ENCODE results near the gene AKAP3. TPM values are rescaled to one million over a fixed set of nuclear protein-coding genes. Genes with fewer than 3 reads are reported as not detected.
A peak's percentile ranks its signal among the peaks of the same experiment; 100 is the strongest.

The AKAP3 gene
- total and polyA plus RNA-seq, 2 of the 8 experiments (the other 6 are each of a cell fraction or from before 2014, with no cell fraction given) = 0.54 to 1.0 TPM

DNA sequence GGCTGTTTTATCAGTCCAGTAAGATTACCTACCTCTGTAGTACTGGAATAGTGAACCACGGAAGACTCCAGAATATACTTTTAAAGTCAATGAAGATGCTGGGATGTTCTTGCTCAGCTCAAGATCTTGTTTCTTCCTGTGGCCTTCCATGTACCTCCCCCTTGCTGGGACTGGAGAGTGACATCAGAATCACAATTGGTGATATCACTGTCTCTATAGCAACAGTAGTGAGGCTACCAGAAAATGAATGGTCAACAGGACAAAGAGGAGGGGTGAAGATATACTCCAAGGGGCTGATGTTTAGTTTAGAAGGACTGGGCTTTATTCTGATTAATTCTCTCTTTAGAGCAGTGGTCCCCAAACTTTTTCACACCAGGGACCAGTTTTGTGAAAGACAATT, 3.8 kb downstream of the AKAP3 start:
- peaks cover 0 to 9% of the 10 kb centered on the region in 2 experiments; a peak in 3 of 4 replicates for H3K79me2 ChIP-seq (ENCODE audit: control insufficient read depth in 1 of 2, insufficient read depth in 2 of 2, low read length in 2 of 2)
- H2AFZ ChIP-seq (ENCODE audit: low read length) = no peak overlapping the region
- no peak overlapping the region for H3K9ac ChIP-seq (replicated peaks in 1 of 4; ENCODE audit: extremely low read depth in 1 of 4, low read depth in 3 of 4, low read length in 3 of 4)
- no peak overlapping the region for H3K23ac ChIP-seq (ENCODE audit: insufficient read length)
- 0 out of 7 replicates have a peak, but pooled peaks cover 0 to 3% (median under 1%) of the 10 kb centered on the region in 4 experiments for H3K4me1 ChIP-seq (replicated peaks in 1 of 4; ENCODE audit: control insufficient read depth in 3 of 4, insufficient read depth in 4 of 4, low read length in 3 of 4)
- no peak overlapping the region for H4K91ac ChIP-seq (replicated peaks; ENCODE audit: insufficient read length, low read length)
- no peak overlapping the region for H3K14ac ChIP-seq (ENCODE audit: insufficient read length)
- no peak overlapping the region for H4K5ac ChIP-seq (ENCODE audit: insufficient read length, low read depth, low read length)
- no peak overlapping the region for H2BK120ac ChIP-seq (replicated peaks; ENCODE audit: low read depth, low read length)
- no peak overlapping the region for H3K18ac ChIP-seq (ENCODE audit: extremely low read depth, low read length)
- H2BK5ac ChIP-seq (ENCODE audit: low read depth, low read length) = no peak overlapping the region
- WGBS, 2 experiments (ENCODE audit: extremely low coverage in 1 of 2, insufficient coverage in 1 of 2, insufficient read length in 1 of 2, insufficient replicate concordance in 2 of 2, low coverage in 1 of 2, low lambda C conversion rate in 2 of 2, missing lambda C conversion rate in 1 of 2) = 100% methylated on average over 1 of the region's 1 CpG; no CpG with 5 or more reads in 1 of the 2 experiments
- no peak overlapping the region for H4K8ac ChIP-seq (ENCODE audit: extremely low read depth, insufficient read depth, low read length)
- H3K27ac ChIP-seq (ENCODE audit: low read depth, low read length) = no peak overlapping the region
- H3K4me2 ChIP-seq (ENCODE audit: insufficient read depth in 1 of 2, low read depth in 2 of 2, low read length in 2 of 2) = no peak overlapping the region
- no peak overlapping the region for H2BK20ac ChIP-seq (ENCODE audit: low read length)
- no peaks in the 10 kb centered on the region for H3K9me3 ChIP-seq (ENCODE audit: insufficient read depth in 2 of 2, low read depth in 1 of 2, low read length in 1 of 2)
- H3K56ac ChIP-seq (replicated peaks; ENCODE audit: insufficient read length, low read depth, low read length) = no peak overlapping the region
- H2AK5ac ChIP-seq (ENCODE audit: low read depth, low read length) = no peak overlapping the region
- ChIA-PET POLR2A (ENCODE audit: partially characterized antibody) (interaction anchor here (0.7 to 1.1 kb wide), 3 partner anchors 14 to 1696 kb away, joined by 3 to 4 read pairs (median 3); no protein-coding TSS in a partner anchor), CTCF (ENCODE audit: partially characterized antibody) (interaction anchor here (0.6 to 1.2 kb wide), 3 partner anchors 118 to 263 kb away, joined by 3 to 4 read pairs (median 4); no protein-coding TSS in a partner anchor)
- DNase-seq (ENCODE audit: low read depth in 1 of 2, low spot score in 2 of 2) = no peak
- FAIRE-seq = peak; percentile 7
- H3K79me1 ChIP-seq (ENCODE audit: low read depth, low read length) = no peaks in the 10 kb centered on the region
- H3K23me2 ChIP-seq (ENCODE audit: low read depth, low read length) = 0 out of 2 replicates have a peak, but pooled peaks cover 1% of the 10 kb centered on the region
- no peak overlapping the region for H2BK12ac ChIP-seq (ENCODE audit: low read depth, low read length)
- no peaks in the 10 kb centered on the region for H3K27me3 ChIP-seq (replicated peaks in 1 of 4; ENCODE audit: control insufficient read depth in 3 of 4, extremely low read depth in 1 of 4, insufficient read depth in 3 of 4, low read length in 3 of 4)
- H3K4me3 ChIP-seq (ENCODE audit: extremely low read depth in 1 of 4, insufficient read depth in 2 of 4, low read depth in 3 of 4, low read length in 4 of 4) = no peak overlapping the region
- no peaks in the 10 kb centered on the region for H4K20me1 ChIP-seq (replicated peaks in 1 of 2; ENCODE audit: control insufficient read depth in 1 of 2, insufficient read depth in 2 of 2, low read length in 2 of 2)
- no peak overlapping the region for H2BK15ac ChIP-seq (ENCODE audit: low read length)
- H3K36me3 ChIP-seq (ENCODE audit: control insufficient read depth in 2 of 4, insufficient read depth in 4 of 4, low read length in 3 of 4) = no peaks in the 10 kb centered on the region
- no peak overlapping the region for H3K4ac ChIP-seq (replicated peaks; ENCODE audit: insufficient read length, low read depth, low read length)
- no peak for TF ChIP-seq HDAC2 (IDR thresholded peaks at IDR 0.05; ENCODE audit: borderline replicate concordance in 1 of 2, low read depth in 2 of 2, low read length in 2 of 2)
- TF ChIP-seq ZNF274 (IDR thresholded peaks at IDR 0.05; ENCODE audit: borderline replicate concordance, extremely low read depth, low read length) = no peak
- TF ChIP-seq, protein P1, sequence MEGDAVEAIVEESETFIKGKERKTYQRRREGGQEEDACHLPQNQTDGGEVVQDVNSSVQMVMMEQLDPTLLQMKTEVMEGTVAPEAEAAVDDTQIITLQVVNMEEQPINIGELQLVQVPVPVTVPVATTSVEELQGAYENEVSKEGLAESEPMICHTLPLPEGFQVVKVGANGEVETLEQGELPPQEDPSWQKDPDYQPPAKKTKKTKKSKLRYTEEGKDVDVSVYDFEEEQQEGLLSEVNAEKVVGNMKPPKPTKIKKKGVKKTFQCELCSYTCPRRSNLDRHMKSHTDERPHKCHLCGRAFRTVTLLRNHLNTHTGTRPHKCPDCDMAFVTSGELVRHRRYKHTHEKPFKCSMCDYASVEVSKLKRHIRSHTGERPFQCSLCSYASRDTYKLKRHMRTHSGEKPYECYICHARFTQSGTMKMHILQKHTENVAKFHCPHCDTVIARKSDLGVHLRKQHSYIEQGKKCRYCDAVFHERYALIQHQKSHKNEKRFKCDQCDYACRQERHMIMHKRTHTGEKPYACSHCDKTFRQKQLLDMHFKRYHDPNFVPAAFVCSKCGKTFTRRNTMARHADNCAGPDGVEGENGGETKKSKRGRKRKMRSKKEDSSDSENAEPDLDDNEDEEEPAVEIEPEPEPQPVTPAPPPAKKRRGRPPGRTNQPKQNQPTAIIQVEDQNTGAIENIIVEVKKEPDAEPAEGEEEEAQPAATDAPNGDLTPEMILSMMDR (IDR thresholded peaks at IDR 0.05; ENCODE audit: control extremely low read depth in 1 of 3, insufficient read depth in 1 of 3, low read depth in 1 of 3, low read length in 3 of 3) = no peak
- no peak for TF ChIP-seq RXRA (IDR thresholded peaks at IDR 0.05; ENCODE audit: insufficient read depth, low read depth, low read length)
- TF ChIP-seq KDM1A (IDR thresholded peaks at IDR 0.05; ENCODE audit: borderline replicate concordance, low read length) = no peak
- no peak for TF ChIP-seq TCF12 (IDR thresholded peaks at IDR 0.05; ENCODE audit: low read depth, low read length)
- TF ChIP-seq KDM5A (IDR thresholded peaks at IDR 0.05; ENCODE audit: low read length) = no peak
- TF ChIP-seq SP2 (IDR thresholded peaks at IDR 0.05; ENCODE audit: low read length) = no peak
- no peak for TF ChIP-seq PHF8 (conservative IDR thresholded peaks at IDR 0.05; ENCODE audit: low read depth, low read length)
- no peak for TF ChIP-seq MAFK (IDR thresholded peaks at IDR 0.05; ENCODE audit: low read depth, low read length)
- TF ChIP-seq SIN3A (conservative IDR thresholded peaks at IDR 0.05 in 1 of 2, IDR thresholded peaks at IDR 0.05 in 1 of 2; ENCODE audit: low read depth in 1 of 2, low read length in 2 of 2) = no peak
